ENCODE data around the gene ZNF579. TPM values are rescaled to one million over a fixed set of nuclear protein-coding genes. Genes with fewer than 3 reads are reported as not detected.

ZNF579 gene
- total and polyA plus RNA-seq, 2 donors (not counting 3 experiments of a cell fraction or from before 2014, with no cell fraction given) = 11.6 to 15.7 TPM

GRCh38 chr19:55619286-55619685 is 38.6 kb upstream of the ZNF579 start:
- H3K4me1 ChIP-seq (ENCODE audit: control insufficient read depth, extremely low read depth, insufficient read depth, low read length) = peaks cover 2% of the 10 kb centered on the region
- dilution Hi-C loops (cut with MboI; ENCODE audit: extremely low pct_ligation_motif_present, low sequenced_read_pairs) (no loop called here), intact Hi-C loops (cut with micrococcal nuclease) (no loop called here)
- H3K27ac ChIP-seq (ENCODE audit: insufficient read depth, low read depth, low read length) = no peak overlapping the region
- H2AFZ ChIP-seq (ENCODE audit: low read depth, low read length) = no peak overlapping the region
- no peaks in the 10 kb centered on the region for H3K9me3 ChIP-seq (replicated peaks; ENCODE audit: control insufficient read depth, insufficient read depth, low read length)
- H4K20me1 ChIP-seq (replicated peaks; ENCODE audit: control insufficient read depth, extremely low read depth, insufficient read depth, low read length) = no peaks in the 10 kb centered on the region
- H3K4me3 ChIP-seq (replicated peaks in 1 of 3; ENCODE audit: insufficient read depth in 1 of 3, low read depth in 1 of 3, low read length in 3 of 3) = no peak overlapping the region
- DNase-seq (ENCODE audit: low read depth, low spot score) (no peak), FAIRE-seq (no peak)
- no peak for TF ChIP-seq MAX (IDR thresholded peaks at IDR 0.05; ENCODE audit: insufficient read depth, insufficient read length)
- TF ChIP-seq CTCF (IDR thresholded peaks at IDR 0.05; ENCODE audit: extremely low read depth in 1 of 2, insufficient read depth in 1 of 2, low read depth in 1 of 2, low read length in 2 of 2) = no peak
- no peak for TF ChIP-seq MYC (IDR thresholded peaks at IDR 0.05; ENCODE audit: low read depth, low read length)
- TF ChIP-seq EZH2 (IDR thresholded peaks at IDR 0.05; ENCODE audit: borderline replicate concordance, low read depth, low read length, severe bottlenecking) = no peak
- no peak for TF ChIP-seq POLR2AphosphoS5 (IDR thresholded peaks at IDR 0.05; ENCODE audit: insufficient read depth, low read depth, low read length)
- no peak for TF ChIP-seq JUN (IDR thresholded peaks at IDR 0.05; ENCODE audit: borderline replicate concordance, insufficient read depth, insufficient read length, low read depth)
- TF ChIP-seq GATA2 (IDR thresholded peaks at IDR 0.05; ENCODE audit: insufficient read depth, insufficient read length, low read depth, low read length) = no peak
- no peak for TF ChIP-seq FOS (IDR thresholded peaks at IDR 0.05; ENCODE audit: borderline replicate concordance, insufficient read depth, low read length)
- no peak for TF ChIP-seq POLR2A (IDR thresholded peaks at IDR 0.05; ENCODE audit: low read depth, low read length)
- no peaks in the 10 kb centered on the region for H3K79me2 ChIP-seq (ENCODE audit: control insufficient read depth, insufficient read depth, low read length)
- H3K9me1 ChIP-seq (replicated peaks; ENCODE audit: control insufficient read depth, extremely low read depth, insufficient read depth, low read length) = no peaks in the 10 kb centered on the region
- peaks cover 2 to 21% of the 10 kb centered on the region in 2 experiments for H3K36me3 ChIP-seq (ENCODE audit: control insufficient read depth in 2 of 2, extremely low read depth in 1 of 2, insufficient read depth in 2 of 2, low read length in 2 of 2)
- no peaks in the 10 kb centered on the region for H3K27me3 ChIP-seq (ENCODE audit: control insufficient read depth in 2 of 2, insufficient read depth in 2 of 2, low read length in 2 of 2)
- BruUV-seq (replicated peaks) = no TSS peak
- ChIA-PET POLR2A (no interaction called here), CTCF (interaction anchor here (1.0 kb wide), 1 partner anchor 13 kb away, joined by 5 read pairs; the partner anchor contains the start of gene ZNF865)
- no peak overlapping the region for H3K4me2 ChIP-seq (ENCODE audit: insufficient read depth, low read length)
- H3K9ac ChIP-seq (replicated peaks; ENCODE audit: extremely low read depth, insufficient read depth, low read length) = no peak overlapping the region
